Sigmoid colon (tissue), 3 donors: Measurements from ENCODE around the gene ARL4A.
"Not testable (repeated sequence)": the region's sequence is repeated elsewhere in the genome, so short reads cannot be mapped to it uniquely, and the experiment has no call there.

Experiments
- POLR2A ChIP-seq, 2 donors: fragments of 450-650 bp; IDR thresholded peaks; one replicate each; pipeline ENCODE4 v1.6.1; 2016; ENCODE audit warnings: antibody characterized with exemption in 2 of 2, mild to moderate bottlenecking in 2 of 2, moderate library complexity in 2 of 2
- TF ChIP-seq, protein P1 (sequence below), 4 experiments: fragments of 450-650 bp in 3 of 4; fragments of 200-600 bp in 1 of 4; IDR thresholded peaks; one replicate each; pipeline ENCODE4 v1.5.1; 2016 to 2019; ENCODE audit warnings: antibody characterized with exemption in 4 of 4, mild to moderate bottlenecking in 3 of 4, moderate library complexity in 2 of 4

DNA sequence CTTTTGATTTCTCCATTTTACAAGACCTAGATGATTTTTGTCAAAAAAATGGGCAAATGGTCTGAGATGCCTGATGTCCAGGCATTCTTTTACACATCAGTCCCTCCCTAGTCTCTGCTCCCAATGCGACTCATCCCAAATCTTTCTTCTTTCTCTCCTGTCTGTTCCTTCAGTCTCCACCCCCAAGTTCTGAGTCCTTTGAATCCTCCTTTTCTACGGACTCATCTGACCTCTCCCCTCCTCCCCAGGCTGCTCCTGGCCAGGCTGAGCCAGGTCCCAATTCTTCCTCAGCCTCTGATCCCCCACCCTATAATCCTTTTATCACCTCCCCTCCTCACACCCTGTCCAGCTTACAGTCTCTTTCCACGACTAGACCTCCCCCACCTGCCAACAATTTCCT lies 26.4 kb upstream of the ARL4A start:
- not testable (repeated sequence) for TF ChIP-seq POLR2A (IDR thresholded peaks at IDR 0.05)
- TF ChIP-seq, protein P1, sequence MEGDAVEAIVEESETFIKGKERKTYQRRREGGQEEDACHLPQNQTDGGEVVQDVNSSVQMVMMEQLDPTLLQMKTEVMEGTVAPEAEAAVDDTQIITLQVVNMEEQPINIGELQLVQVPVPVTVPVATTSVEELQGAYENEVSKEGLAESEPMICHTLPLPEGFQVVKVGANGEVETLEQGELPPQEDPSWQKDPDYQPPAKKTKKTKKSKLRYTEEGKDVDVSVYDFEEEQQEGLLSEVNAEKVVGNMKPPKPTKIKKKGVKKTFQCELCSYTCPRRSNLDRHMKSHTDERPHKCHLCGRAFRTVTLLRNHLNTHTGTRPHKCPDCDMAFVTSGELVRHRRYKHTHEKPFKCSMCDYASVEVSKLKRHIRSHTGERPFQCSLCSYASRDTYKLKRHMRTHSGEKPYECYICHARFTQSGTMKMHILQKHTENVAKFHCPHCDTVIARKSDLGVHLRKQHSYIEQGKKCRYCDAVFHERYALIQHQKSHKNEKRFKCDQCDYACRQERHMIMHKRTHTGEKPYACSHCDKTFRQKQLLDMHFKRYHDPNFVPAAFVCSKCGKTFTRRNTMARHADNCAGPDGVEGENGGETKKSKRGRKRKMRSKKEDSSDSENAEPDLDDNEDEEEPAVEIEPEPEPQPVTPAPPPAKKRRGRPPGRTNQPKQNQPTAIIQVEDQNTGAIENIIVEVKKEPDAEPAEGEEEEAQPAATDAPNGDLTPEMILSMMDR (IDR thresholded peaks at IDR 0.05): not testable (repeated sequence)
